ENCODE results near the gene DRC7. TPM values are rescaled to one million over a fixed set of nuclear protein-coding genes. Genes with fewer than 3 reads are reported as not detected.

DRC7 gene
- total and polyA plus RNA-seq, 8 donors, result not detected

- DNase-seq, result no peak
- Histone ChIP-seq H3K4me1 (no peaks in the 10 kb centered on the region), H3K4me3 (no peak overlapping the region), H3K27me3 (no peaks in the 10 kb centered on the region), H3K9me3 (no peaks in the 10 kb centered on the region), H3K27ac (no peak overlapping the region), H3K36me3 (peaks cover 20 to 48% (median 44%) of the 10 kb centered on the region in 4 donors)
- intact Hi-C loops (cut with DNase I; ENCODE audit: low total_unique reads), result no loop called here
- TF ChIP-seq POLR2AphosphoS5 (IDR thresholded peaks at IDR 0.05) (no peak), CTCF (IDR thresholded peaks at IDR 0.05) (no peak), EP300 (IDR thresholded peaks at IDR 0.05) (no peak), POLR2A (IDR thresholded peaks at IDR 0.05) (no peak)
- WGBS, 5 donors, result 62 to 86% (median 76%) methylated on average over 3 to 4 of the region's 4 CpGs
Observed at GRCh38 chr16:57665541-57665940, 29.1 kb upstream of the DRC7 start.

GRCh38 chr16:57666353-57667047 is 28.1 kb upstream of the DRC7 start:
- 74 to 81% (median 77%) methylated on average over 10 to 11 of the region's 11 CpGs for WGBS, 5 donors
- Histone ChIP-seq H3K27me3 (no peaks in the 10 kb centered on the region), H3K27ac (peak overlapping the region in 1 of 5 donors; percentile 55), H3K4me3 (no peak overlapping the region), H3K9me3 (no peaks in the 10 kb centered on the region), H3K4me1 (no peaks in the 10 kb centered on the region), H3K36me3 (peaks cover 18 to 39% (median 35%) of the 10 kb centered on the region in 4 donors)
- intact Hi-C loops (cut with DNase I; ENCODE audit: low total_unique reads), result no loop called here
- no peak for TF ChIP-seq CTCF (IDR thresholded peaks at IDR 0.05)
- TF ChIP-seq EP300 (IDR thresholded peaks at IDR 0.05), result no peak
- no peak for TF ChIP-seq POLR2AphosphoS5 (IDR thresholded peaks at IDR 0.05)
- no peak for TF ChIP-seq POLR2A (IDR thresholded peaks at IDR 0.05)
- DNase-seq, result no peak

- Histone ChIP-seq H3K9me3 (no peaks in the 10 kb centered on the region), H3K4me1 (no peaks in the 10 kb centered on the region), H3K4me3 (no peak overlapping the region), H3K27me3 (no peaks in the 10 kb centered on the region), H3K27ac (peak overlapping the region in 2 of 5 donors; percentile 55 to 60), H3K36me3 (peaks cover 14 to 33% (median 29%) of the 10 kb centered on the region in 4 donors)
- TF ChIP-seq EP300 (IDR thresholded peaks at IDR 0.05), result no peak
- TF ChIP-seq CTCF (IDR thresholded peaks at IDR 0.05), result no peak
- no peak for TF ChIP-seq POLR2AphosphoS5 (IDR thresholded peaks at IDR 0.05)
- TF ChIP-seq POLR2A (IDR thresholded peaks at IDR 0.05), result no peak
- intact Hi-C loops (cut with DNase I; ENCODE audit: low total_unique reads), result no loop called here
- DNase-seq, result no peak
- WGBS, 5 donors, result 70 to 85% (median 71%) methylated on average over 3 to 5 of the region's 5 CpGs
Observed at GRCh38 chr16:57667048-57667525, 27.5 kb upstream of the DRC7 start.

GRCh38 chr16:57667526-57668262 is 26.9 kb upstream of the DRC7 start:
- intact Hi-C loops (cut with DNase I; ENCODE audit: low total_unique reads), result no loop called here
- Histone ChIP-seq H3K27ac (peak overlapping the region in 2 of 5 donors; percentile 59 to 60), H3K27me3 (peaks cover 0 to under 1% (median 0%) of the 10 kb centered on the region in 3 donors), H3K36me3 (peaks cover 11 to 27% (median 23%) of the 10 kb centered on the region in 4 donors), H3K4me3 (no peak overlapping the region), H3K9me3 (no peaks in the 10 kb centered on the region), H3K4me1 (no peaks in the 10 kb centered on the region)
- peak; percentile 41 to 54 for DNase-seq
- 56 to 71% (median 67%) methylated on average over 6 to 17 of the region's 17 CpGs for WGBS, 5 donors
- TF ChIP-seq EP300 (IDR thresholded peaks at IDR 0.05) (no peak), POLR2AphosphoS5 (IDR thresholded peaks at IDR 0.05) (peak in 1 of 3 donors; percentile 21)
